CD4-positive, alpha-beta memory T cell (primary cell): ENCODE data around the gene SIM1. TPM values are rescaled to one million over a fixed set of nuclear protein-coding genes. Genes with fewer than 3 reads are reported as not detected.

Source experiments
- CTCF ChIA-PET: fragments of 350-600 bp; sonication (Branson Sonifier 250); formaldehyde crosslinking; loops from one replicate; lab custom pipeline; 2021; ENCODE audit warnings: inconsistent platforms; ENCODE audit not compliant: partially characterized antibody; lab: Charles Lee
- POLR2A ChIA-PET: fragments of 350-600 bp; sonication (Branson Sonifier 250); formaldehyde crosslinking; loops from one replicate; lab custom pipeline; 2021; ENCODE audit not compliant: partially characterized antibody; lab: Charles Lee
- DNase-seq, 5 donors: peaks; one replicate each; pipeline versions ENCODE4 v3.0.0 to v3.0.0-alpha.2; 2020 to 2022; ENCODE audit warnings: mixed read lengths in 1 of 5
- H3K27ac ChIP-seq: one replicate; pipeline ENCODE4 v1.7.0; 2013; ENCODE audit warnings: low read depth, low read length
- H3K27me3 ChIP-seq: 2 replicates; pipeline ENCODE4 v1.7.0; 2013; ENCODE audit warnings: mild to moderate bottlenecking, low read length, moderate library complexity; ENCODE audit not compliant: insufficient read depth
- H3K36me3 ChIP-seq: 2 replicates; pipeline ENCODE4 v1.7.0; 2013; ENCODE audit warnings: mild to moderate bottlenecking, low read length, moderate library complexity; ENCODE audit not compliant: insufficient read depth
- H3K4me1 ChIP-seq: 2 replicates; pipeline ENCODE4 v1.7.0; 2013; ENCODE audit warnings: mild to moderate bottlenecking, low read length, moderate library complexity; ENCODE audit not compliant: insufficient read depth
- H3K4me3 ChIP-seq, 2 donors: one replicate each; pipeline ENCODE4 v1.7.0; 2013; ENCODE audit warnings: low read length in 2 of 2, mild to moderate bottlenecking in 1 of 2
- H3K9me3 ChIP-seq, 2 donors: one replicate each; pipeline ENCODE4 v1.7.0; 2013; ENCODE audit warnings: low read length in 2 of 2, control low read depth in 1 of 2; ENCODE audit not compliant: control insufficient read depth in 1 of 2
- H3K27ac Mint-ChIP-seq, 7 donors: one replicate each; pipeline ENCODE4 v1.8.0; 2020 to 2021; ENCODE audit warnings: mixed read lengths in 7 of 7, mild to moderate bottlenecking in 6 of 7, inconsistent platforms in 3 of 7, moderate library complexity in 3 of 7
- H3K27me3 Mint-ChIP-seq, 2 donors: one replicate each; pipeline ENCODE4 v1.8.0; 2020 to 2021; ENCODE audit warnings: mixed read lengths in 2 of 2
- H3K36me3 Mint-ChIP-seq, 2 donors: one replicate each; pipeline ENCODE4 v1.8.0; 2020 to 2021; ENCODE audit warnings: mixed read lengths in 2 of 2, inconsistent platforms in 1 of 2, mild to moderate bottlenecking in 1 of 2
- H3K4me1 Mint-ChIP-seq, 4 donors: one replicate each; pipeline ENCODE4 v1.8.0; 2020 to 2021; ENCODE audit warnings: mixed read lengths in 4 of 4, mild to moderate bottlenecking in 1 of 4
- H3K4me3 Mint-ChIP-seq, 8 donors: one replicate each; pipeline ENCODE4 v1.8.0; 2020 to 2021; ENCODE audit warnings: mixed read lengths in 8 of 8, mild to moderate bottlenecking in 7 of 8, moderate library complexity in 6 of 8, inconsistent platforms in 3 of 8
- H3K9me3 Mint-ChIP-seq, 8 donors: one replicate each; pipeline ENCODE4 v1.8.0; 2020 to 2021; ENCODE audit warnings: mixed read lengths in 8 of 8, mild to moderate bottlenecking in 5 of 8, inconsistent platforms in 3 of 8, moderate library complexity in 1 of 8
- intact Hi-C: fragments of 100-400 bp; cut with micrococcal nuclease; formaldehyde crosslinking; loops from one replicate; pipeline ENCODE4 v1.15.1; 2023
- polyA plus RNA-seq, 2 donors: library from polyadenylated mRNA; unstranded; fragments of 300-500 nt; fragmentation: Illumina TruSeq; gene quantifications; one replicate each; pipeline ENCODE4 v1.2.3, GENCODE V29; 2021
- total RNA-seq, 2 experiments: library from RNA; stranded (reverse); gene quantifications; one replicate each; pipeline ENCODE4 v1.2.3, GENCODE V29; 2021

SIM1 gene
- total and polyA plus RNA-seq, 4 experiments from 2014 or later, result not detected

GRCh38 chr6:100469101-100469859, 4.6 kb upstream of the SIM1 start:
- DNase-seq, result no peak
- Mint-ChIP-seq H3K4me1 (peaks cover 8 to 25% (median 19%) of the 10 kb centered on the region in 4 donors), H3K4me3 (no peak overlapping the region), H3K36me3 (no peaks in the 10 kb centered on the region), H3K27me3 (peaks cover 59 to 61% of the 10 kb centered on the region in 2 donors), H3K9me3 (peaks cover 0 to 33% (median 24%) of the 10 kb centered on the region in 8 donors), H3K27ac (no peak overlapping the region)
- Histone ChIP-seq H3K36me3 (no peaks in the 10 kb centered on the region), H3K27me3 (peaks cover 39% of the 10 kb centered on the region), H3K4me3 (no peak overlapping the region), H3K9me3 (no peaks in the 10 kb centered on the region), H3K27ac (no peak overlapping the region), H3K4me1 (peaks cover 13% of the 10 kb centered on the region)
- intact Hi-C loops, result no loop called here
- POLR2A ChIA-PET, result no interaction called here
- CTCF ChIA-PET, result no interaction called here

- Mint-ChIP-seq H3K4me3 (peak overlapping the region in 5 of 8 donors; percentile 33 to 80 (median 55)), H3K27ac (peak overlapping the region in 2 of 7 donors; percentile 13 to 68), H3K9me3 (peaks cover 3 to 40% (median 33%) of the 10 kb centered on the region in 8 donors), H3K36me3 (peaks cover 0 to 2% of the 10 kb centered on the region in 2 donors), H3K27me3 (peaks cover 62 to 66% of the 10 kb centered on the region in 2 donors), H3K4me1 (peaks cover 8 to 30% (median 19%) of the 10 kb centered on the region in 4 donors)
- intact Hi-C loops, result no loop called here
- ChIA-PET CTCF (no interaction called here), POLR2A (no interaction called here)
- H3K4me1 ChIP-seq, result peaks cover 14% of the 10 kb centered on the region
- H3K4me3 ChIP-seq, result no peak overlapping the region
- no peak overlapping the region for H3K27ac ChIP-seq
- DNase-seq, result no peak
- H3K27me3 ChIP-seq, result peaks cover 50% of the 10 kb centered on the region
- no peaks in the 10 kb centered on the region for H3K36me3 ChIP-seq
- no peaks in the 10 kb centered on the region for H3K9me3 ChIP-seq
Measured at GRCh38 chr6:100468016-100468622, 3.4 kb upstream of the SIM1 start.

- ChIA-PET POLR2A (no interaction called here), CTCF (no interaction called here)
- H3K4me3 ChIP-seq, result no peak overlapping the region
- H3K27me3 Mint-ChIP-seq, result peaks cover 67 to 72% of the 10 kb centered on the region in 2 donors
- H3K27ac ChIP-seq, result no peak overlapping the region
- H3K36me3 Mint-ChIP-seq, result peaks cover under 1 to 2% of the 10 kb centered on the region in 2 donors
- H3K27ac Mint-ChIP-seq, result peak overlapping the region in 3 of 7 donors; percentile 13 to 87 (median 68)
- no peaks in the 10 kb centered on the region for H3K9me3 ChIP-seq
- H3K4me1 Mint-ChIP-seq, result peaks cover 8 to 32% (median 19%) of the 10 kb centered on the region in 4 donors
- peak overlapping the region in 6 of 8 donors; percentile 6 to 80 (median 52) for H3K4me3 Mint-ChIP-seq
- peaks cover 16% of the 10 kb centered on the region for H3K4me1 ChIP-seq
- H3K27me3 ChIP-seq, result peaks cover 58% of the 10 kb centered on the region
- peaks cover 3 to 45% (median 41%) of the 10 kb centered on the region in 8 donors for H3K9me3 Mint-ChIP-seq
- intact Hi-C loops, result no loop called here
- no peak for DNase-seq
- no peaks in the 10 kb centered on the region for H3K36me3 ChIP-seq
Measured at GRCh38 chr6:100467129-100468015, 2.7 kb upstream of the SIM1 start.

DNA sequence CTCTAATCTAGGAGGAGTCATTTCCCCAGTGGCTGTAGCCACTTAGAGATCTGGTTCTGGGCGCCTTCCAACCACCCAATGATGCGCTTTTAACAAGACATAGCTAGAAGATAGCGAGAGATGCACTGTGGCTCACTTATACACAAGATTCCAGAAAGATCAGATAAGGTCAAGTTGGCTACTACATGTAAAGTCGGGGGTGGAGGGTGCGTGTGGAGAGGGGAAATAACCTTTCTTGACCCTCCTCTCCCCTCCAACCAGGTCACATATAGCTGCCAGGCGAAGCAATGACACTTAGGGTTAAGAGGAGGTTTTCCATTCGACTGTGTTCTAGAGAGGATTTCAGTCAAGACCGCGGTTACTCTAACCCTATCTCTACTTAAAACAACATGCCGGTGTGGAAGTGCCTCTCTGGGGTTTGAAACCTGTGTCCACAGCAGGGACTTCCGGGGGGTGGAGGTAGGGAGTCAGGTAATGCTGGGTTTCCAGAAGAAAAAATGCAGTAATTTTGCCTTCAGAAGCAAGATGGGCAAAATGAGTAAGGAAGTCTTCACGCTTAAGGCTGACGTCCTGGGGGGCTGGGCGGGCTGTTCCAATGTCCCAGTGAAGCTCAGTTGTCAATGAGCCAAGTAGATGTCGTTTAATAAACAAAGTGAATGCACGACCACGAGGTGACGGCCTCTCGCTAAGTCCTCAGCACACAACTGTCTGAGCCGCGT, 1.8 kb upstream of the SIM1 start:
- Mint-ChIP-seq H3K27me3 (peaks cover 70 to 75% of the 10 kb centered on the region in 2 donors), H3K27ac (peak overlapping the region in 4 of 7 donors; percentile 7 to 87 (median 26)), H3K9me3 (peaks cover 3 to 49% (median 45%) of the 10 kb centered on the region in 8 donors), H3K36me3 (peaks cover 2 to 4% of the 10 kb centered on the region in 2 donors), H3K4me1 (peaks cover 8 to 34% (median 20%) of the 10 kb centered on the region in 4 donors), H3K4me3 (peak overlapping the region in 6 of 8 donors; percentile 0 to 61 (median 14))
- Histone ChIP-seq H3K4me3 (no peak overlapping the region), H3K4me1 (peaks cover 23% of the 10 kb centered on the region), H3K36me3 (no peaks in the 10 kb centered on the region), H3K9me3 (no peaks in the 10 kb centered on the region), H3K27me3 (peaks cover 66% of the 10 kb centered on the region), H3K27ac (no peak overlapping the region)
- POLR2A ChIA-PET, result interaction anchor here (0.7 kb wide), 1 partner anchor 10 kb away, joined by 4 read pairs; no protein-coding TSS in a partner anchor
- CTCF ChIA-PET, result no interaction called here
- no peak for DNase-seq
- intact Hi-C loops, result no loop called here

GRCh38 chr6:100465701-100466409, 1.1 kb upstream of the SIM1 start:
- no peaks in the 10 kb centered on the region for H3K36me3 ChIP-seq
- no peak overlapping the region for H3K27ac ChIP-seq
- no peak overlapping the region for H3K4me3 ChIP-seq
- H3K4me1 Mint-ChIP-seq, result peaks cover 8 to 34% (median 24%) of the 10 kb centered on the region in 4 donors
- peak overlapping the region in 7 of 8 donors; percentile 0 to 66 (median 49) for H3K4me3 Mint-ChIP-seq
- peaks cover 3 to 52% (median 46%) of the 10 kb centered on the region in 8 donors for H3K9me3 Mint-ChIP-seq
- no peaks in the 10 kb centered on the region for H3K9me3 ChIP-seq
- H3K27me3 Mint-ChIP-seq, result peaks cover 66 to 73% of the 10 kb centered on the region in 2 donors
- DNase-seq, result no peak
- POLR2A ChIA-PET, result interaction anchor here (0.7 kb wide), 1 partner anchor 9 kb away, joined by 4 read pairs; no protein-coding TSS in a partner anchor
- H3K4me1 ChIP-seq, result peaks cover 30% of the 10 kb centered on the region
- H3K27me3 ChIP-seq, result peaks cover 73% of the 10 kb centered on the region
- H3K36me3 Mint-ChIP-seq, result peaks cover 2 to 4% of the 10 kb centered on the region in 2 donors
- CTCF ChIA-PET, result no interaction called here
- peak overlapping the region in 3 of 7 donors; percentile 28 to 80 (median 38) for H3K27ac Mint-ChIP-seq
- intact Hi-C loops, result no loop called here

- H3K27ac ChIP-seq, result no peak overlapping the region
- H3K9me3 Mint-ChIP-seq, result peaks cover 3 to 66% (median 53%) of the 10 kb centered on the region in 8 donors
- no peaks in the 10 kb centered on the region for H3K9me3 ChIP-seq
- H3K27ac Mint-ChIP-seq, result peak overlapping the region in 2 of 7 donors; percentile 23 to 82
- DNase-seq, result no peak
- peaks cover 87% of the 10 kb centered on the region for H3K27me3 ChIP-seq
- H3K27me3 Mint-ChIP-seq, result peaks cover 63 to 77% of the 10 kb centered on the region in 2 donors
- H3K4me3 Mint-ChIP-seq, result peak overlapping the region in 2 of 8 donors; percentile 29 to 40
- intact Hi-C loops, result no loop called here
- H3K4me1 Mint-ChIP-seq, result peaks cover 8 to 34% (median 24%) of the 10 kb centered on the region in 4 donors
- ChIA-PET POLR2A (no interaction called here), CTCF (no interaction called here)
- peaks cover 30% of the 10 kb centered on the region for H3K4me1 ChIP-seq
- no peak overlapping the region for H3K4me3 ChIP-seq
- no peaks in the 10 kb centered on the region for H3K36me3 ChIP-seq
- H3K36me3 Mint-ChIP-seq, result peaks cover 2 to 4% of the 10 kb centered on the region in 2 donors
Measured at GRCh38 chr6:100464162-100464851, 414 bp downstream of the SIM1 start.
